Lower leg skin (tissue), 3 donors: Measurements from ENCODE around the gene ZNF33A.

Experiments
- CTCF ChIP-seq, 3 donors: fragments of 450-650 bp; IDR thresholded peaks; one replicate each; pipeline ENCODE4 v1.5.1; 2016; ENCODE audit warnings: antibody characterized with exemption in 3 of 3, mild to moderate bottlenecking in 3 of 3, moderate library complexity in 2 of 3
- POLR2A ChIP-seq, 2 donors: fragments of 450-650 bp; IDR thresholded peaks; one replicate each; pipeline ENCODE4 v1.6.1; 2016 to 2017; ENCODE audit warnings: antibody characterized with exemption in 2 of 2, mild to moderate bottlenecking in 1 of 2, moderate library complexity in 1 of 2

DNA sequence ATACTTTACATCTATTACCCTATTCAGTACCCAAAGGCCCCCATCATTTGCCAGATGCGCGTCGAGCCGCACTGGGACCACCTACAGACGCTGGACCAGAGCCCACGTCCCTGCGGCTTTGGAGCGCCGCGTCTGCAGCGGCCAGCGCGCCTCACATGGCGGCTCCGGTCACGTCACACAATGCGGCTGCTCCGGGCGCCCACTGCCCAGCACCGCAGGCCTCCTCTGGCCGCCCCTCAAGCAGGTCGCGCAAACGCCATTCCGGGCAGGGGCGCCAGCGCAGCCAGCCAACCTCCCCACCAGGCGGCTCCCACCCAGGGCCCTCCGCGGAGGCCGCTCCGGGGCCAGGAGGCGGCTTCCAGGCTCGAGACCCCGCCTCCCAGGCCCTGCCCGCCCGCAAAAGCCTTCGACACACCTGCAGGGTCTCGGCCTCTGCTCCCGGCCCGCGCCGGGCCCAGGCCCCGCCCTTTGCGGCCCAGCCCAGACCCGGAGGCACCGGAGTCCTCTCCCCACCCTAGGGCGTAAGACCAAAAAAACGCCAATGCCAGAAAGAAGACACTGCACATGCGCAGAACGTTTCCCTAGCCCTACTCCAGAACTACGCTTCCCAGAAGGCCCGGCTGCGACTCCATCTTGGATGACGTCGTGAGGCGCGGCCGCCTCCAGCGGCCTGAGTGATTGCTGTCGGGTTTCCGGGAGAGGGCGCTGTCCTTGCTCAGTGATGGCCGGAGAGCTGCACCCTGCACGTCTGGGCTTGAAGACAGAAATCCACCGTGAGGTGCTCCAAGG lies 34.2 kb upstream of the ZNF33A start, which contains the start of gene ZNF25:
- TF ChIP-seq CTCF (IDR thresholded peaks at IDR 0.05) (peak in 1 of 3 donors; percentile 86), POLR2A (IDR thresholded peaks at IDR 0.05) (peak in 1 of 2 donors; percentile 56)
